GM23338 (cell line): ENCODE data around the gene IFNL3. TPM values are rescaled to one million over a fixed set of nuclear protein-coding genes. Genes with fewer than 3 reads are reported as not detected.

Experiments used
- ATAC-seq: fragments of 200-7000 bp; cut with Tn5 transposase; 3 replicates; pipeline ENCODE4 v1.9.1; 2020
- DNase-seq: peaks from one replicate; pipeline ENCODE4 v3.0.0-alpha.2; 2015; ENCODE audit warnings: low spot score
- H2AFZ ChIP-seq: fragments of 200-600 bp; sonication (generic); 2 replicates; pipeline ENCODE4 v1.8.0; 2016; ENCODE audit warnings: antibody characterized with exemption, mild to moderate bottlenecking, moderate library complexity
- H3F3A ChIP-seq: fragments of 200-600 bp; sonication (generic); replicated peaks from 2 replicates; pipeline ENCODE4 v1.8.0; 2017; ENCODE audit warnings: antibody characterized with exemption, mixed run types, low read depth
- H3K27ac ChIP-seq: fragments of 200-600 bp; sonication (generic); 2 replicates; pipeline ENCODE4 v1.6.1; 2016; ENCODE audit warnings: low read depth
- H3K27me3 ChIP-seq: fragments of 200-600 bp; sonication (generic); 2 replicates; pipeline ENCODE4 v1.8.0; 2016; ENCODE audit warnings: mild to moderate bottlenecking, mixed run types, moderate library complexity; ENCODE audit not compliant: insufficient read depth
- H3K36me3 ChIP-seq: fragments of 200-600 bp; sonication (generic); 2 replicates; pipeline ENCODE4 v1.8.0; 2016; ENCODE audit warnings: mild to moderate bottlenecking; ENCODE audit not compliant: insufficient read depth
- H3K4me1 ChIP-seq: fragments of 200-600 bp; sonication (generic); 2 replicates; pipeline ENCODE4 v1.8.0; 2016; ENCODE audit warnings: mild to moderate bottlenecking, moderate library complexity; ENCODE audit not compliant: insufficient read depth
- H3K4me2 ChIP-seq: fragments of 200-600 bp; sonication (generic); 2 replicates; pipeline ENCODE4 v1.7.1; 2017; ENCODE audit warnings: mixed run types
- H3K4me3 ChIP-seq: fragments of 200-600 bp; sonication (generic); 2 replicates; pipeline ENCODE4 v1.6.1; 2016; ENCODE audit warnings: mixed run types
- H3K79me2 ChIP-seq: fragments of 200-600 bp; sonication (generic); replicated peaks from 2 replicates; pipeline ENCODE4 v1.8.0; 2017; ENCODE audit warnings: mild to moderate bottlenecking; ENCODE audit not compliant: insufficient read depth
- H3K9me2 ChIP-seq: fragments of 200-600 bp; sonication (generic); 2 replicates; pipeline ENCODE4 v1.8.0; 2017; ENCODE audit not compliant: insufficient read depth
- H4K20me1 ChIP-seq: fragments of 200-600 bp; sonication (generic); replicated peaks from 2 replicates; pipeline ENCODE4 v1.8.0; 2017; ENCODE audit warnings: mild to moderate bottlenecking; ENCODE audit not compliant: insufficient read depth
- H3K27ac Mint-ChIP-seq: 2 replicates; pipeline ENCODE4 v1.8.0; 2020; ENCODE audit warnings: inconsistent platforms, mild to moderate bottlenecking, moderate library complexity, mixed read lengths
- H3K27me3 Mint-ChIP-seq: 3 replicates; pipeline ENCODE4 v1.8.0; 2022; ENCODE audit warnings: low read depth, mild to moderate bottlenecking, moderate library complexity, mixed read lengths, inconsistent platforms; ENCODE audit not compliant: insufficient read depth, poor library complexity
- H3K36me3 Mint-ChIP-seq: 3 replicates; pipeline ENCODE4 v1.8.0; 2021; ENCODE audit warnings: low read depth, mild to moderate bottlenecking, inconsistent platforms, moderate library complexity, mixed read lengths
- H3K4me1 Mint-ChIP-seq: 3 replicates; pipeline ENCODE4 v1.8.0; 2020; ENCODE audit warnings: mild to moderate bottlenecking, inconsistent platforms, mixed read lengths
- H3K4me3 Mint-ChIP-seq: 3 replicates; pipeline ENCODE4 v1.8.0; 2021; ENCODE audit warnings: moderate library complexity, mild to moderate bottlenecking, inconsistent platforms, mixed read lengths
- H3K9me3 Mint-ChIP-seq: 3 replicates; pipeline ENCODE4 v1.8.0; 2020; ENCODE audit warnings: moderate library complexity, mild to moderate bottlenecking, inconsistent platforms, mixed read lengths
- CREB1 ChIP-seq: fragments of 250-450 bp; sonication (Bioruptor Pico); IDR thresholded peaks from 2 replicates; pipeline ENCODE4 v1.5.0; 2020; ENCODE audit warnings: low read depth, mild to moderate bottlenecking, moderate library complexity
- CTCF ChIP-seq, 2 experiments: fragments of 200-600 bp in 1 of 2; sonication (generic) in 1 of 2; conservative IDR thresholded peaks; 2 replicates each; pipeline versions ENCODE4 v1.5.1 to v1.6.1; 2016 to 2017; ENCODE audit warnings: antibody characterized with exemption in 2 of 2, low read depth in 2 of 2, mild to moderate bottlenecking in 2 of 2, moderate library complexity in 1 of 2
- EZH2 ChIP-seq: fragments of 200-600 bp; sonication (generic); IDR thresholded peaks from one replicate; pipeline ENCODE4 v1.8.0; 2017; ENCODE audit warnings: antibody characterized with exemption, mild to moderate bottlenecking, low read depth; ENCODE audit not compliant: unreplicated experiment
- EZH2phosphoT487 ChIP-seq: fragments of 200-600 bp; sonication (generic); IDR thresholded peaks from one replicate; pipeline ENCODE4 v1.8.1; 2018; ENCODE audit warnings: antibody characterized with exemption; ENCODE audit not compliant: unreplicated experiment
- JUNB ChIP-seq: IDR thresholded peaks from one replicate; pipeline ENCODE4 v1.6.1; 2016; ENCODE audit warnings: antibody characterized with exemption; ENCODE audit not compliant: unreplicated experiment
- NANOG ChIP-seq: IDR thresholded peaks from 2 replicates; pipeline ENCODE4 v1.6.1; 2016; ENCODE audit warnings: antibody characterized with exemption, borderline replicate concordance
- POLR2AphosphoS5 ChIP-seq: IDR thresholded peaks from 2 replicates; pipeline ENCODE4 v1.6.1; 2016; ENCODE audit warnings: antibody characterized with exemption, low read depth
- STAT1 ChIP-seq: IDR thresholded peaks from one replicate; pipeline ENCODE4 v1.6.1; 2016; ENCODE audit warnings: antibody characterized with exemption; ENCODE audit not compliant: unreplicated experiment
- ZNF114 ChIP-seq: fragments of 250-450 bp; sonication (Bioruptor Pico); IDR thresholded peaks from 2 replicates; pipeline ENCODE4 v1.5.0; 2020; ENCODE audit warnings: mild to moderate bottlenecking, moderate library complexity
- ZNF331 ChIP-seq: fragments of 250-450 bp; sonication (Bioruptor Pico); IDR thresholded peaks from 2 replicates; pipeline ENCODE4 v1.5.0; 2020; ENCODE audit warnings: low read depth, mild to moderate bottlenecking, moderate library complexity
- ZNF462 ChIP-seq: fragments of 250-450 bp; sonication (Bioruptor Pico); IDR thresholded peaks from 2 replicates; pipeline ENCODE4 v1.5.0; 2020; ENCODE audit warnings: mild to moderate bottlenecking, moderate library complexity
- polyA plus RNA-seq: library from polyadenylated mRNA; unstranded; fragments of >200 nt; fragmentation: Nextera tagmentation; extraction: Ambion mirVana; gene quantifications from 2 replicates; pipeline ENCODE4 v1.2.1, GENCODE V29; 2016
- total RNA-seq: library from RNA; depleted of rRNA; stranded (reverse); fragments of >200 nt; shearing (Covaris generic); gene quantifications from 2 replicates; pipeline ENCODE4 v1.2.3, GENCODE V29; 2014
- TF ChIP-seq, protein P1 (sequence below): IDR thresholded peaks from 2 replicates; pipeline ENCODE4 v1.6.1; 2016; ENCODE audit warnings: antibody characterized with exemption

IFNL3 gene
- total and polyA plus RNA-seq, 2 experiments from 2014 or later = not detected

DNA sequence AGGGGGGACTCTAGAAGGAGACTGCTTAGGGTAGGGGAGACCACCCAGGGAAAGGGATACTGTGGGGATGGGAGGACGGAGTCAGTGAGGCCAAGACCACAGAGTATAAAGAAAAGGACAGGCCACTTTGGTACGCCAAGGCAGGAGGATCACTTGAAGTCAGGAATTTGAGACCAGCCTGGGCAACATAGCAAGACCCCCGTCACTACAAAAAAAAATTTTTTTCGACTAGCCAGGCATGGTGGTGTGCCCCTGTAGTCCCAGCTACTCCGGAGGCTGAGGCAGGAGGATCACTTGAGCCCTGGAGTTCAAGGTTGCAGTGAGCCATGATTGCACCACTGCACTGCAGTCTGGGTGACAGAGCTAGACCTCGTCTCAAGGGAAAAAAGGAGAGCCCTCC, 6.6 kb downstream of the IFNL3 start:
- TF ChIP-seq JUNB = no peak
- no peak for TF ChIP-seq ZNF462 (CRISPR knock-in tag)
- TF ChIP-seq, protein P1, sequence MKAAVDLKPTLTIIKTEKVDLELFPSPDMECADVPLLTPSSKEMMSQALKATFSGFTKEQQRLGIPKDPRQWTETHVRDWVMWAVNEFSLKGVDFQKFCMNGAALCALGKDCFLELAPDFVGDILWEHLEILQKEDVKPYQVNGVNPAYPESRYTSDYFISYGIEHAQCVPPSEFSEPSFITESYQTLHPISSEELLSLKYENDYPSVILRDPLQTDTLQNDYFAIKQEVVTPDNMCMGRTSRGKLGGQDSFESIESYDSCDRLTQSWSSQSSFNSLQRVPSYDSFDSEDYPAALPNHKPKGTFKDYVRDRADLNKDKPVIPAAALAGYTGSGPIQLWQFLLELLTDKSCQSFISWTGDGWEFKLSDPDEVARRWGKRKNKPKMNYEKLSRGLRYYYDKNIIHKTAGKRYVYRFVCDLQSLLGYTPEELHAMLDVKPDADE = no peak
- TF ChIP-seq EZH2phosphoT487 = no peak
- no peak for TF ChIP-seq CREB1 (CRISPR knock-in tag)
- TF ChIP-seq NANOG = no peak
- TF ChIP-seq EZH2 = no peak
- no peak for TF ChIP-seq STAT1
- no peak for TF ChIP-seq CTCF (conservative IDR thresholded peaks at IDR 0.05; ENCODE audit: low read depth in 2 of 2)
- TF ChIP-seq ZNF331 (CRISPR knock-in tag) = no peak
- no peak for TF ChIP-seq POLR2AphosphoS5
- no peak for TF ChIP-seq ZNF114 (CRISPR knock-in tag)
- Mint-ChIP-seq H3K27me3 (peaks cover 5% of the 10 kb centered on the region), H3K27ac (no peak overlapping the region), H3K36me3 (no peaks in the 10 kb centered on the region; the same call in 2 of the 3 replicates), H3K4me1 (no peaks in the 10 kb centered on the region; the same call in 2 of the 3 replicates), H3K4me3 (no peak overlapping the region), H3K9me3 (no peaks in the 10 kb centered on the region)
- no peaks in the 10 kb centered on the region for H4K20me1 ChIP-seq
- ATAC-seq = no peak
- no peaks in the 10 kb centered on the region for H3K4me1 ChIP-seq
- H3K9me2 ChIP-seq = no peaks in the 10 kb centered on the region
- H3F3A ChIP-seq = no peaks in the 10 kb centered on the region
- no peak overlapping the region for H3K27ac ChIP-seq
- no peak overlapping the region for H2AFZ ChIP-seq
- no peak overlapping the region for H3K4me3 ChIP-seq
- no peak overlapping the region for H3K4me2 ChIP-seq
- H3K27me3 ChIP-seq = peaks cover 18% of the 10 kb centered on the region; the same call in 1 of the 2 replicates
- H3K36me3 ChIP-seq = no peaks in the 10 kb centered on the region
- DNase-seq = no peak
- H3K79me2 ChIP-seq = no peaks in the 10 kb centered on the region
